IPS DF 4.7 (cell line): ENCODE data around the gene MYD88.

ENCODE experiments used
- DNase-seq: peaks from one replicate; pipeline ENCODE4 v3.0.0-alpha.2; 2013; ENCODE audit warnings: low spot score; ENCODE audit errors: extremely low read depth

The MYD88 gene

DNA sequence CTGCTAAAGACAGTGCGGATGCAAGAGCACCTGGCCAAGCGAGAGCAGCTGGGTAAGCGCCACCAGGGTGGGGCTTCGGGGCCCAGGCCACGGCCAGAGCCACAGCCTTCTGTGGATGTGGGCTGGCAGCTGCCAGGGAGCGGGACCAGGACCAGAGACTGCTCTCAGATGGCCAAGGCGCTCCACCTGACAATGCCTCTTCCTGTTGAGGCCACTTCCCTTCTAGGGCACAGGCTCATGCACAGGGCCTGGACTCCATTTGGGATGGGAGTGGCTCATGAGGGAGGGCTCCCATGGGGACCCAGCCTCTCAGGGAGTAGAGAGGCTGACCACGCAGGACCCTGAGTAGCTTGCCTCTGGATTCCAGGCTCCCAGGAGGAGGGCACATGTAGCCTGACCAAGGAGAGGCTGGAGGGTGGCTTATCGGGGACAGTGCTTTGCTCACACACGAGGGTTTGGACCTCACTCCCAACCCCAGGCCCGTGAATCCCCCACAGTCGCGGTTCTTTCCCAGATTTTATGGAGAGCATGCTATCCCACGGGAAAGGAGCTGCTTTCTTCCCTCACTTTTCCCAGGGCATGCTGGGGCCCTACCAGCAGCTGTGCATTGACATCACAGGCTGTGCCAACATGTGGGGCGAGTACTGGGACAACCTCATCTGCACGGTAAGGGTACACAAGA lies 26.6 kb upstream of the MYD88 start:
- no peak for DNase-seq

DNA sequence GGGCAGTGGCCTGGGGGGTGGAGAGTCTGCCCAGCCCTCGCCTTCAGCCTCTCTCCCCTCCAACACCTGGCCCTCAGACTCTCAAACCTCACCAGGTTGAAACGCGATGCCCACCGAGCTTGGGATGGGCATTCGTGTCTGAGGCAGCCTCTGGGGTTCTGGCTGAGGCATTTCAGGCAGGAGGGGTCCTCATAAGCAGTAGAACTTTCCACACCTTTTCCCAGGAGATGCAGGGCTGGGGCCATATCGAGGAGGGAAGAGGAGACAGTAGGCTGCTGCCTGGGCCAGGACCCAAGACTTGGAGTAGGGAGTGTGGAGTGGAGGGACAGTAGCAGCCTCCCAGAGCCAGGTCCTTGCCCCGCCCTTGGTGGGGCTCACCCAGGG lies 26.1 kb upstream of the MYD88 start:
- no peak for DNase-seq

DNA sequence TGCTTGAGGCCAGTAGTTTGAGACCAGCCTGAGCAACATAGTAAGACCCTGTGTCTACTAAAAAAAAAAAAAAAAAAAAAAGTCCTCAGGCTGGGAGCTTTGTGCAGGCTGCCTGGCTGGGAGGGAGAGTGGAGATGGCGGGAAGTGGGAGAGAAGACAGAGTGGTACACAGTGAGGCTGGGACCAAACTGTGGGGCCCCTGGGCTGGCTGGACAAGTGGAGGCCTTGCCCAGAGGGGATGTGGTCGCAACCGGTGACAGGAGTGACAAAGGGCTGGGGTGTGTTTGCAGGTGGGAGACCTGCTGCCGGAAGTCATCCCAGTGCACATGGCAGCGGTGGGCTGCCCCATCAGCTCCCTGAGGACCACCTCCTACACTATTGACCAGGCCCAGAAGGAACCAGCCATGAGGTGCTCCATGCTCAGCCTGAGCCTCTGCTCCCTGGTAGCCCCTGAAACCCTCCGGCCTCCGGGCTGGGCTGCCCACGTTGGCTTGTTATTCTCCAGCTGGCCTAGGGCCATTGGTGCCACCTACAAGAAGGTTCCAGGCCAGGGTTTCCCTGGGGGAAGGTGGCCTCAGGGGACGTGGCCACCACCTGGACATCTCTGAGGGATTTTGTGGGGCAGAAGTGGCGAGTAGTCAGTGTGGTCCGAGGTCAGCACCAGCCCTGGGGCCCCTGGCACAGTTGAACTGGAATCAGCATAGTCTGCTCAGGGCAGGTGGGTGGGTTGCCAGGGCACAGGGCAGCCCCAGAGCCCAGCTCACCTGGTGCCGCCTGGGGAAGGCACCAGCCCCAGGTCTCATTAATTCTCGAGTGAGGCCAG lies 24.2 kb upstream of the MYD88 start:
- no peak for DNase-seq

DNA sequence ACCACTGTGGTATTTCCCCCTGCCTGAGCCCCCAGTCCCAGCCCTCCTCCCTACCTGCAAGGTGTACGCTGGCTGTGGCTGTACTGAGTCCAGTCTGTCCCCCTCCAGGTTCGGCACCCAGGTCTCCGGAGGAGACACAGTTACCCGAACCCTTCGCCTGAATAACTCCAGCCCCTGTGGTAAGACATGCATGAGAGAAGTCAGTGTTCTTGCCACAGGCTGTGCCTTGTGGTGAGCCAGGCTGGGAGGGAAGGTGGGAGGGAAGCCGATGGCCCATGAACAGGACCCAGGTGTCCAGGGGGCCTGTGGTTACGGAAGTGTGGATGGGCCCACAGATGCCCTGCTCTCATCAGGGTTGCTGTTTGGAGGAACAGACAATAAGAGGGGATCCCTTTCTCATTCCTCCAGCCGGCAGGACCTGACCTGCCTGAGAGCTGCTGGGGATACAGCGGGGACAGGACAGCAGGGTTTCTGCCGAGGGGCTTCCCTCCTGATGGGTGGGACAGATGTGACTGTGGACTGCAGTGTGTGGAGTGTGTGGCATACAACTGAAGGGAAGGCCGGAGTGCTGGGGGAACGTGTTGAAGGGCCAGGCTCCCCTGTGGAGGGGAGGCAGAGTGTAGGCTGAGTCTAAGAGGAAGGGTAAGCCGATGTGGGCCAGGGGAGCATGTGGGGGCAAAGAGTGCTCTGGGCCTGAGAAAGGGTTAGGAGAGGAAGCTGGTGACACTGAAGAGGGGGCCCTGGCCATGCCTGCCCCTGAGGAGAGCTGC lies 23.4 kb upstream of the MYD88 start:
- DNase-seq, result no peak

DNA sequence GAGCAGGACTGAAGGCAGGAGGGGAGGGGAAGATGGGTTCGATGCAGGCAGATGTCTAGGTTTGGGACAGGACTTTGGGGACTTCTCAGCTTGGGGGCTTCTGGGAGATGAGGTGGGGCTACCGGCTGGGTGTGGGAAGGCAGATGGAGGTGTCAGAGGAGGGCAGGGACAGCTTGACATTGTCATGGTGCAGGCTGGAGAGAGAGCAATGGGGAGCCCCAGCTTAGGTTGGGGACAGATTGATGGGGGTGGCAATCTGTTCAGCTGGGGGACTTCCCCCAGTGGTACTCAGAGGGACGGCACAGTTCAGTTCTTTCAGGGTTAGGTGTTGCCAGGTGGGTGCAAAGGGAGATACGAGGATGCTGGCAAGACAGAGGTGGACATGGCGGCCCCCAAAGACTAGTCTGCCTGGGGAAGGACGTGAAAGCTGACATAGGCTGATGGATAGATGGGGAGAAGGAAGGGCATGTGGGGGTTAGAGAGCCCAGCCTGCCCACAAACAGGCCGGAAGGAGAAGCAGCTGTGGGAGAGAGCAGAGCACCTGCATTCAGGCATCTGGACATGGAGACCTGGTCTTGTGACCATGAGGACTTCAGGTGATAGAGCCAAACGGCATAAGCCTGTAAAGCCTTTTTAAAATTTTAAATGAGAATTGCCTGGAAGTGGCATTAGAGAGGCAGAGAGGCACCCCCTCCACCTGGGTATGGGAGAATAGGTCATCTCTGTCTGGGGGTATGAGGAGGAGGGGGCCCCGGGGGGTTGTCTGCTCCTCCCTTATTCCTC lies 22.6 kb upstream of the MYD88 start:
- DNase-seq, result no peak

DNA sequence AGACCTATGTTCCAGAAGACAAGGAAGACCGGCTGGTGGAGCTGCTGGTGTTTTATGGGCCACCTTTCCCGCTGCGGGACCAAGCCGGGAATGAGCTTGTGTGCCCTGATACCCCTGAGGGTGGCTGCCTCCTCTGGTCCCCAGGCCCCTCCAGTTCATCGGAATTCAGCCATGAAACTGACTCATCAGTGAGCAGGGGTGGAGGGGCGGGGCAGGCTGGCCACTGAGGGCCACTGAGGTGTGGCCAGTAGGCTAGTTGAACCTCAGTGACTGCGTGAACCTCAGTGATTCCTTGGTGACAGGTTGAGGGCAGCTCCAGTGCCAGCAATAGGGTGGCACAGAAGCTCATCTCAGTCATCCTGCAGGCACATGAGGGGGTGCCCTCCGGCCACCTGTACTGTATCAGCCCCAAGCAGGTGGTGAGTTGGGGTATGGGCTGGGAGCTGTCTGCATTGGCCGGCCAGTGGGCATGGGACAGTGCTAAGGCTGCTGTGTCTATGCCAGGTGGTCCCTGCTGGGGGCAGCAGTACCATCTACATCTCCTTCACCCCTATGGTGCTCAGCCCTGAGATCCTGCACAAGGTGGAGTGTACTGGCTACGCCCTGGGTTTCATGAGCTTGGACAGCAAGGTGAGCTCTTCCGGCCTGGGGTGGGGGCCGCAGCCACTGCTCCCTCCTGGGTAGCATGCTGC lies 21.8 kb upstream of the MYD88 start:
- DNase-seq, result no peak

GRCh38 chr3:38117163-38117716 lies 21.2 kb upstream of the MYD88 start:
- DNase-seq, result no peak

DNA sequence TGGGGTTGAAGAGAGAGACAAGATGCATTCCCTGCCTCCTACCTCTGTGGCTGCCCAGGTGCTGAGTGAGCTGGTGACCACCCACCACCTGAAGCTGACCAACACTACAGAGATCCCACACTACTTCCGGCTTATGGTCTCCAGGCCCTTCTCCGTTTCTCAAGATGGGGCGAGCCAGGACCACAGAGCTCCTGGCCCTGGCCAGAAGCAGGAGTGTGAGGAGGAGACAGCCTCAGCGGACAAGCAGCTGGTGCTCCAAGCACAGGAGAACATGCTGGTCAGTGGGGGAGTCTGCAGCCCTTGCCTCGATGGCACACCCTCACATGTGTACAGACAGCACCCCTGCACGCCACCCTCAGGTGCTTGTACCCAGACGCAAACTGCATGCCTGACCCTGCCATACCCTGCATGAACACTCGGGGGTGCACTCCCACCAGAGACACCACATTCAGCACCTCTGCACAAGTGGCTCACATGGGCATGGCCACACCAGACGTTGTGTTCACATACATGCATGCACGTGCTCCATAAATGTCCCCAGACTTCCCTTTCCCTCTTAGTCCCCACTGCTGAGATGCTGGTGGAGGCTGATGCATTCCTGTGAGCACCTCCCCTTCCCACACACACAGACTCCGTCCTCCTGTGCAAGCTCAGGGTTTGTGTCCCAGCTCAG lies 20.6 kb upstream of the MYD88 start:
- no peak for DNase-seq

GRCh38 chr3:38118421-38119247 lies 19.8 kb upstream of the MYD88 start:
- no peak for DNase-seq

- no peak for DNase-seq
Observed at GRCh38 chr3:38119248-38119544, 19.3 kb upstream of the MYD88 start.

DNA sequence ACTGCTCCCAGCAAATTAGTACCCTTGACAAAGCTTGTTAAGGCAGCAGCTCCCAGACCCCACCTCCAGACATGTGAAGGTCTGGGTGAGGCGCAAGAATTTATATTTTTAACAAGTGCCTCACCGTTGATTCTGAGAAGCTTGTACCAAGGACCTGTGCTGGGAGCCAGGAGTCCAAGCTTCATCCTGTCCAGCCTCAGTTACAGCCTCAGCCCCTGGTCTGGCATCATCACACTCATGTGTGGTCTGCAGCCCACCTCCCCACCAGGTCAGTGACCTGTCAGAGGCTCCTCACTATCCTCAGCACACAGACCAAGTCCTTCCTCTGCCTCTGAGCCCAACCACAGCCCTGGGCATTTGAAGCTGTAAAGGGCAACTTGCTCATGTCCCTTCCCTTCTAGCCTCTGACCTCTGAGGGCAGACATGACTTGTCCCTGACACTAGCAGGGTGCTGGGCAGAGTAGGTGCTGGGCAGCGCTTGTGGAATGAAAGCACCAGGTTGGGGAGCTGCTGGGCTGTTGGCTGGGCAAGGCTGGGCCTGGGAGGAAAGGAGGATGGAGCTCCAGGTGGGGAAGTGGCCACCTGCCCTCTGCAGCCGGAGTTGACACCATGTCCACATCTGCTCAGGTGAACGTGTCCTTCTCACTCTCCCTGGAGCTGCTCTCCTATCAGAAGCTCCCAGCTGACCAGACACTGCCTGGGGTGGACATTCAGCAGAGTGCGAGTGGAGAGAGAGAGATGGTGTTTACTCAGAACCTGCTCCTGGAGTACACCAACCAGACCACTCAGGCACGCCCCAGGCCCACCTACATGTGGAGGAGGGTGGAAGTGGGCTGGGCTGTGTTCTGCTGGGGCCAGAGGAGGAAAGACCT lies 18.4 kb upstream of the MYD88 start:
- no peak for DNase-seq

DNA sequence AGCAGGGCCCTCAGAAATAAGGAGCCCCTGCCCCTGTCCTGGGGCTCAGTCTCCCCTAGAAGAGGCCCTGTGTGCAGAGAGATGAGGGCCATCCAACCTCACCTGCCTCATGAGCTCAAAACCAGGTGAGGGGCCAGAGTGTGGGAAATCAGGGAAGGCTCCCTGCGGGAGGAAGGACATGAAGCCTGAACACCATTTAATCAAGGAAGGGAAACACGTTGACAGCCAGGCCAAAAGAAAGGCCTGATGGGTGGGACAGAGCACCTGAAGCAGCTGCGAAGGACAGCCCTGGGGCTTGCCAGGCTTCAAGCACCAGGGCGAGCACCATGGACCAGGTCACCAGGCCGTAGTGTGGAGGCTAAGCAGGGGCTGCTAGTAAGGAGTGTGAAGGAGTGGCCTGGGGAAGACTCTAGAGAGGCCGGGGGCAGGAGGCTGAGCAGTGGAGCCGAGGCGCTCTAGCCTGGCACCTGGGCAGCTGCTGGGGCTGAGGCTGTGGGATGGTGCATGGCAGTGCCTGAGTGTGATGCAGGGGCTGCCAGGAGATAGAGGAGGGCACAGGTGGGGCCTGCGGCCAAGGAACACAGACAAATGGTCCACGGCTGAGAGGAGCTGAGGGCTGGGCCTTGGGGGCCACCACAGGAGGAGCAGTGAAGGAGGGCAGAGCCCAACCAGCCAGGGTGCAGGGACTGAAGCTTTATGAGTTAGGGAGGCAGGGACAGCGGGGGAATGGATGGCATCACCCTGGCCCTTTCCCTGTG lies 17.6 kb upstream of the MYD88 start:
- no peak for DNase-seq

DNA sequence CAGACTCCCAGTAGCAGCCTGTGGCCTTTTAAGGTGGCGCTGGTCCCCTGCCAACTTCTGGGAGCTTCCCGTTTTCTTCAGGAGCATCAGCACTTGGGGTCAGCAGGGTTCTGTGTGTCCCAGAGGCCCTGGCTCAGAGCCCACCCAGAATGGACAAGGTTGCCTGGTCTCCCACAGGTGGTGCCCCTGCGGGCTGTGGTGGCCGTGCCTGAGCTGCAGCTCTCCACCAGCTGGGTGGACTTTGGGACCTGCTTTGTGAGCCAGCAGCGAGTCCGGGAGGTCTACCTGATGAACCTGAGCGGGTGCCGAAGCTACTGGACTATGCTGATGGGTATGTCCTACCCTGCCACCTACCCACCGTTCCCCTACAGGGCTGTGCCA lies 17.0 kb upstream of the MYD88 start:
- no peak for DNase-seq

GRCh38 chr3:38121832-38122461 lies 16.5 kb upstream of the MYD88 start:
- no peak for DNase-seq

GRCh38 chr3:38122712-38123290 lies 15.7 kb upstream of the MYD88 start:
- DNase-seq, result no peak

DNA sequence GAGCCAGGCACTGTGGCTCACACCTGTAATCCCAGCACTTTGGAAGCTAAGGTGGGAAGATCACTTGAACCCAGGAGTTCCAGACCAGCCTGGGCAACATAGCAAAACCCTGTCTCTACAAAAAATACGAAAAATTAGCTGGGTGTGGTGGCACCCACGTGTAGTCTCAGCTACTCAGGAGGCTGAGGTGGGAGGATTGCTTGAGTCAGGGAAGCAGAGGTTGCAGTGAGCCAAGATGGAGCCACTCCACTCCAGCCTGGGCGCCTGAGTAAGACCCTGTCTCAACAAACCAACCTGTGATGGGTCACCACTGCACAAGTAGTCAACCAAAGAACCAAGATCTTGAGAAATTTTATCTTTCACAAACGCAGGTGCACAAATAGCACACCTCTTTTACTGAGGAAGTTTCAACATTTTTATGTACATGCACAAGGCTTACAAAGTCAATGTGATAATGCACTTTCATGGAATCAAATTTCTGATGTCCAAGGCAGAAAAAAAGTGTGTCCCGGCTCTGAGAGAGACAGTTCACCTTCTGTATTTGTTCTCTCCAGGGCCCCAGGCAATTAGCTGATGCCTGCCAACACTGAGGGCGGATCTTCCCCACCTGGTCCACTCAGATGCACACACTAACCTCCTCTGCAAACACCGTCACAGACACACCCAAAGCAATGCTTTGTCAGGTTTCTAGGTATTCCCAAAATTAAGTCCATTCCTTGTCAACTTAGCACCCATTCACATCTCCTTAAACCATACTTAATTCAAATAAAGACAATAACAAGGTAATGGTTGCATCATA lies 13.9 kb upstream of the MYD88 start:
- no peak for DNase-seq
